Ecto neural progenitor cell (in vitro differentiated cells): Measurements from ENCODE around the gene GRM7.

Source experiments
- DNase-seq: peaks from one replicate; pipeline ENCODE4 v3.0.0-alpha.2; 2018; ENCODE audit warnings: low spot score

Gene GRM7

GRCh38 chr3:7307410-7307809 is 446.5 kb downstream of the GRM7 start:
- no peak for DNase-seq

- no peak for DNase-seq
These were observed 448.8 kb downstream of the GRM7 start for GRCh38 chr3:7309641-7310102.

GRCh38 chr3:7315037-7315436 is 454.1 kb downstream of the GRM7 start:
- DNase-seq, result no peak

- DNase-seq, result no peak
These were observed 462.2 kb downstream of the GRM7 start for GRCh38 chr3:7322957-7323669.

GRCh38 chr3:7328339-7328738 is 467.4 kb downstream of the GRM7 start:
- no peak for DNase-seq

- no peak for DNase-seq
These were observed 471.8 kb downstream of the GRM7 start for GRCh38 chr3:7332696-7333095.

- no peak for DNase-seq
These were observed 472.2 kb downstream of the GRM7 start for GRCh38 chr3:7333125-7333524.

- no peak for DNase-seq
These were observed 479.9 kb downstream of the GRM7 start for GRCh38 chr3:7340795-7341194.

GRCh38 chr3:7346364-7346763 is 485.4 kb downstream of the GRM7 start:
- no peak for DNase-seq

GRCh38 chr3:7357101-7357500 is 496.2 kb downstream of the GRM7 start:
- no peak for DNase-seq

GRCh38 chr3:7367968-7368367 is 507.1 kb downstream of the GRM7 start:
- no peak for DNase-seq

- no peak for DNase-seq
These were observed 507.7 kb downstream of the GRM7 start for GRCh38 chr3:7368597-7368996.

GRCh38 chr3:7371693-7372572 is 511.0 kb downstream of the GRM7 start:
- DNase-seq, result no peak

- no peak for DNase-seq
These were observed 516.2 kb downstream of the GRM7 start for GRCh38 chr3:7377103-7377502.

GRCh38 chr3:7381741-7382140 is 520.8 kb downstream of the GRM7 start:
- DNase-seq, result no peak

- DNase-seq, result no peak
These were observed 521.5 kb downstream of the GRM7 start for GRCh38 chr3:7382293-7383010.

- no peak for DNase-seq
These were observed 524.7 kb downstream of the GRM7 start for GRCh38 chr3:7385635-7386034.

- DNase-seq, result no peak
These were observed 527.1 kb downstream of the GRM7 start for GRCh38 chr3:7388026-7388425.

- no peak for DNase-seq
These were observed 531.3 kb downstream of the GRM7 start for GRCh38 chr3:7392206-7392605.

GRCh38 chr3:7393944-7394605 is 533.2 kb downstream of the GRM7 start:
- DNase-seq, result no peak

- DNase-seq, result no peak
These were observed 535.6 kb downstream of the GRM7 start for GRCh38 chr3:7396534-7396933.

- DNase-seq, result no peak
These were observed 536.2 kb downstream of the GRM7 start for GRCh38 chr3:7397097-7397496.
